GM10266 (cell line): ENCODE data around the gene TBC1D17.

Experiments
- DNase-seq: peaks from one replicate; pipeline ENCODE4 v3.0.0; 2012; ENCODE audit errors: extremely low spot score
- CTCF ChIP-seq: IDR thresholded peaks from 2 replicates; pipeline ENCODE4 v1.5.1; 2012; ENCODE audit warnings: mild to moderate bottlenecking, low read depth; ENCODE audit not compliant: control insufficient read depth, insufficient read depth; ENCODE audit errors: missing control alignments

Gene TBC1D17

DNA sequence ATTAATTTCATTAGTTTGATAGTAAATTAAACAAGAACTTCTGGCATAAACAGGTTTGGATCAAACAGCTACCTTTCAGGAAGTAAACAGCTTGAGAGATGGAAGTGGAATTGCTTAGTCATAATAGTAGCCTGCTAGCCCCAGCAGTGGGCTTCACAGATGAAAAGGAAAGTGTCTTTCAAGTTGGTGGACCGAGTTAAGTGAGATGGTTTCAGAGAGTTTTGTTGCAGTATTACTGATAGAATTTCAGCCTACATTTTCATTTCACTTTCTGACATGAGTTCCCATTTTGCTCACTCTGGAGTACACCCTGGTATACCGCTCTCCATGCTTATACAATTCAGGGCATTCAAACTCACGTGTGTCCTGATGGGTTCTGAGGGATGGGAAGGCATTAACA, 28.6 kb upstream of the TBC1D17 start:
- DNase-seq = no peak
- no peak for TF ChIP-seq CTCF

GRCh38 chr19:49849433-49850220, 27.9 kb upstream of the TBC1D17 start:
- no peak for DNase-seq
- TF ChIP-seq CTCF = no peak

DNA sequence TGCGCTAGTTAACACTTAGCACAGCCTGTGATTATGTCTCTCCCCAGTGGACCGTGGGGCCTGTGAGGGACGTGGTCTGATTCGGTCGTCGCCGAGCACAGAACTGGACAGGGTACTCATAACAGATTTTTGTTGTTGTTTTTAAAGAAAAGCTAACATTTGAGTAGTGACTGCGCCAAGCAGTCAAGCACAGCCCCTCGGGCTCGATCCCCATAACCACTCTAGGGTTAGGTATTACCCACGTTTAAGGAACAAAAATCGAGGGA, 27.3 kb upstream of the TBC1D17 start:
- TF ChIP-seq CTCF = no peak
- DNase-seq = no peak

- peak; percentile 98 for DNase-seq
- TF ChIP-seq CTCF = no peak
These were observed 26.8 kb upstream of the TBC1D17 start, which contains the start of gene PTOV1 for GRCh38 chr19:49850487-49851342. Gene PTOV1 (plus strand): TSS chr19:49851159.

DNA sequence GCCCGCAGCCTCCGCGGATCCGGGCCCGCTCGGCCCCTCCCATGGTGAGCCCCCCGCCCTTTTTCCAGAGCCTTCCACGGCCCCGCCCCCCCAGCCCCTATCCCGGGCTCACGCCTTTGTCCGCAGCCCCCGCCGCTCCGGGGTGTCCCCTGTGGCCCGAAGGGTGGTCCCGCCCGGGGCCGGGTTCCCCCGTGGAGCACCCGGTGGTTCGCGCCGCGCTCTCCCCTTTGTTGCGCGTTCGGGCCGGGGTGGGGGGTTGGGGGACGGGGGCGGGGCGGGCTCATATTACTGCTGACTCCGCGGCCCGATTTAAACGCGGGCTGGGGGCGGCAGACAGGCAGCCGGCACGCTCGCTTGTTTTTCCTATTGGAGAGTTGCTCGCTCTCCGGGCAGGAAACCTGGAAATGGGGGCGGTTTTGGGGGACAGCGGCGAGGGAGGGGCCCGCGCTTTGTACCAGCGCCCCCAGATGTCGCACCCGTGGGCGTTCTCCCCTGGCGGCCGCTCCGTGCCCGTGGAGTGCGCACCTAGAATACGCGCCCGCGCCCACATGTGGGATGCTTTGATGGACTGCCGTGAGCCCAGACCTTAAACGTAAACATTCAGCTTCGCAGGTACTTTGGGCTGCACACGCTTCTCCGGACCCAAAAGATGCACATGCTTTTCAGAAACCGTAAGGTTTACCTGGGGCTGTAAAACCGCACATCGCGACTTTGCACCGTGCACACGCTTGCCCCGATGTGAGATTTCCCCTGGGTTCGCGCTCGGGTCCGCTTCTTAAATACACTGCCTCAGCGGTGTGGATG, 25.8 kb upstream of the TBC1D17 start:
- no peak for TF ChIP-seq CTCF
- DNase-seq = peak; percentile 70

DNA sequence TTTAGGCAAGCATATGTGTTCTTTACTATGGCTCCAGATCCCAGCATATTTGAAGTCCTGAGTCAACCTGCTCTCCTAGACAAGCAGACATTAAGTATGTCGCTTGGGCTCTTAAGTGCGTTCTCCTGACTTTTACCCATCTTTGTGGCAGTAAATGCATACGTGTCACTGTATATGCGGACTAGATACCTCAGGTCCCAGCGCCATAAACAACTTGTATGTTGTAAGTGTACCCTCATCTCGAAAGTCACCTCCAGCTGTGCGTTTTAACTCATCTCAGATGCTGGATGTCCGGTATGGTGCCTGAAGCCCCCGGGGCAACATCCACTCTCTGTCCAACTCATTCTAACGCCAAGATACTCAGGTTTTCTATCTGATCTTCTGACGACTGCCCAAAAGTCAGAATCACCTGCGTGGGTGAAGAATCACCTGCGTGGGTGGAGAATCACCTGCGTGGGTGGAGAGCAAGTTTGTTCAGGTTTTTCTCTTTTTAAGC, 24.8 kb upstream of the TBC1D17 start:
- TF ChIP-seq CTCF = no peak
- no peak for DNase-seq
